ENCODE measurements around the gene P4HA2. TPM values are rescaled to one million over a fixed set of nuclear protein-coding genes. Genes with fewer than 3 reads are reported as not detected.

The P4HA2 gene
- polyA plus RNA-seq, 1 of the 3 experiments (the other 2 are of a cell fraction): 67.2 TPM

GRCh38 chr5:132262882-132263547, 35.4 kb upstream of the P4HA2 start:
- H3K4me3 ChIP-seq (ENCODE audit: low read depth in 2 of 2, low read length in 1 of 2): no peak overlapping the region
- DNase-seq: no peak
- peak overlapping the region; percentile 47 for H3K4me2 ChIP-seq
- no peak overlapping the region for H2AFZ ChIP-seq (ENCODE audit: low read depth)
- H3K36me3 ChIP-seq (replicated peaks in 1 of 2; ENCODE audit: control insufficient read depth in 1 of 2, insufficient read depth in 2 of 2, low read length in 1 of 2): peaks cover 0 to 19% of the 10 kb centered on the region in 2 experiments
- ChIA-PET CTCF (interaction anchor here (0.7 to 4.2 kb wide), 4 partner anchors 10 to 674 kb away, joined by 3 to 23 read pairs (median 4); no protein-coding TSS in a partner anchor), POLR2A (no interaction called here)
- TF ChIP-seq MAX (IDR thresholded peaks at IDR 0.05; ENCODE audit: low read depth): no peak
- TF ChIP-seq TAF1 (IDR thresholded peaks at IDR 0.05; ENCODE audit: borderline replicate concordance, low read depth, low read length): no peak
- TF ChIP-seq USF2 (IDR thresholded peaks at IDR 0.05; ENCODE audit: borderline replicate concordance, low read depth, low read length): no peak
- no peak for TF ChIP-seq EZH2phosphoT487 (IDR thresholded peaks at IDR 0.05; ENCODE audit: borderline replicate concordance, low read depth)
- TF ChIP-seq POLR2AphosphoS5 (IDR thresholded peaks at IDR 0.05; ENCODE audit: low read depth, low read length): no peak
- no peak for TF ChIP-seq JUND (IDR thresholded peaks at IDR 0.05)
- no peak for TF ChIP-seq GATA2 (CRISPR knock-in tag; IDR thresholded peaks at IDR 0.05)
- no peak for TF ChIP-seq PBX3 (IDR thresholded peaks at IDR 0.05)
- no peak for TF ChIP-seq CTCF (IDR thresholded peaks at IDR 0.05)
- no peak for TF ChIP-seq RFX5 (IDR thresholded peaks at IDR 0.05; ENCODE audit: low read length)
- no peak for TF ChIP-seq TCF12 (IDR thresholded peaks at IDR 0.05)
- no peak for TF ChIP-seq MXI1 (IDR thresholded peaks at IDR 0.05; ENCODE audit: low read depth, low read length)
- no peak for TF ChIP-seq TEAD4 (IDR thresholded peaks at IDR 0.05; ENCODE audit: borderline replicate concordance, insufficient read depth)
- no peak for TF ChIP-seq ZBTB33 (IDR thresholded peaks at IDR 0.05; ENCODE audit: borderline replicate concordance, low read depth)
- no peak for TF ChIP-seq YY1 (IDR thresholded peaks at IDR 0.05; ENCODE audit: low read depth)
- no peak for TF ChIP-seq FOXM1 (IDR thresholded peaks at IDR 0.05; ENCODE audit: low read depth)
- TF ChIP-seq EP300 (IDR thresholded peaks at IDR 0.05; ENCODE audit: borderline replicate concordance in 1 of 2, low read depth in 1 of 2, low read length in 1 of 2): no peak
- TF ChIP-seq IRF3 (IDR thresholded peaks at IDR 0.05; ENCODE audit: low read depth, low read length): no peak
- no peak for TF ChIP-seq SMC3 (IDR thresholded peaks at IDR 0.05; ENCODE audit: low read depth, low read length)
- no peak for TF ChIP-seq GABPA (IDR thresholded peaks at IDR 0.05; ENCODE audit: low read depth)
- H3K9me2 ChIP-seq: no peaks in the 10 kb centered on the region
- H4K20me1 ChIP-seq (ENCODE audit: insufficient read depth): no peaks in the 10 kb centered on the region
- peaks cover 23% of the 10 kb centered on the region for H3K79me2 ChIP-seq (ENCODE audit: insufficient read depth)
- H3K4me1 ChIP-seq (ENCODE audit: control insufficient read depth in 1 of 2, insufficient read depth in 2 of 2, low read depth in 1 of 2, low read length in 1 of 2): peaks cover 54 to 84% of the 10 kb centered on the region in 2 experiments
- H3F3A ChIP-seq (replicated peaks; ENCODE audit: insufficient read depth): peaks cover 13% of the 10 kb centered on the region
- 85% methylated on average over 2 of the region's 2 CpGs for WGBS (ENCODE audit: low lambda C conversion rate)
- no peaks in the 10 kb centered on the region for H3K9me3 ChIP-seq
- peak overlapping the region in 1 of 2 experiments; percentile 92; a peak in 3 of 4 replicates for H3K27ac ChIP-seq (ENCODE audit: low read depth in 2 of 2, low read length in 1 of 2)
- H3K27me3 ChIP-seq (ENCODE audit: insufficient read depth): no peaks in the 10 kb centered on the region
- peak overlapping the region; percentile 18; the same call in 1 of the 2 replicates for H3K9ac ChIP-seq

Data from SK-N-SH (cell line).